Amniotic epithelial cell (primary cell): ENCODE data around the gene RPEL1.
"Not testable (repeated sequence)": the region's sequence is repeated elsewhere in the genome, so short reads cannot be mapped to it uniquely, and the experiment has no call there.

Experiments used
- DNase-seq: peaks from one replicate; pipeline ENCODE4 v3.0.0-alpha.2; 2010; ENCODE audit warnings: low read depth

The RPEL1 gene

GRCh38 chr10:103235775-103236174 is 9.9 kb upstream of the RPEL1 start:
- no peak for DNase-seq

GRCh38 chr10:103238506-103239252 is 7.0 kb upstream of the RPEL1 start:
- DNase-seq, result peak; percentile 55

GRCh38 chr10:103241262-103242011 is 4.2 kb upstream of the RPEL1 start:
- no peak for DNase-seq

- DNase-seq, result peak; percentile 73
Observed at GRCh38 chr10:103244666-103245271, 918 bp upstream of the RPEL1 start.

GRCh38 chr10:103246324-103246723 is 637 bp downstream of the RPEL1 start:
- DNase-seq, result no peak

- no peak for DNase-seq
Observed at GRCh38 chr10:103254113-103254512, 8.4 kb downstream of the RPEL1 start.

- peak; percentile 52 for DNase-seq
Observed at GRCh38 chr10:103254538-103255325, 9.0 kb downstream of the RPEL1 start.

GRCh38 chr10:103256613-103257012 is 10.9 kb downstream of the RPEL1 start:
- no peak for DNase-seq

- no peak for DNase-seq
Observed at GRCh38 chr10:103257812-103258211, 12.1 kb downstream of the RPEL1 start.

- not testable (repeated sequence) for DNase-seq
Observed at GRCh38 chr10:103258928-103259327, 13.2 kb downstream of the RPEL1 start.

- no peak for DNase-seq
Observed at GRCh38 chr10:103259989-103260388, 14.3 kb downstream of the RPEL1 start.

GRCh38 chr10:103262229-103262628 is 16.5 kb downstream of the RPEL1 start:
- DNase-seq, result peak; percentile 9

- DNase-seq, result peak; percentile 72
Observed at GRCh38 chr10:103265717-103266329, 20.1 kb downstream of the RPEL1 start.

GRCh38 chr10:103273041-103273441 is 27.4 kb downstream of the RPEL1 start:
- DNase-seq, result peak; percentile 92

- no peak for DNase-seq
Observed at GRCh38 chr10:103276251-103276895, 30.7 kb downstream of the RPEL1 start.

GRCh38 chr10:103276896-103277712 is 31.4 kb downstream of the RPEL1 start, which contains the start of gene INA:
Gene INA, plus strand, starts transcription at chr10:103277138. Its CDS starts 74 bp downstream, at chr10:103277212.
- DNase-seq, result peak; percentile 17

GRCh38 chr10:103277713-103278536 is 32.2 kb downstream of the RPEL1 start:
- DNase-seq, result no peak

- no peak for DNase-seq
Observed at GRCh38 chr10:103278537-103278823, 32.8 kb downstream of the RPEL1 start.

- DNase-seq, result peak; percentile 52
Observed at GRCh38 chr10:103278862-103279298, 33.2 kb downstream of the RPEL1 start.
